Effector memory CD4-positive, alpha-beta T cell (primary cell): ENCODE measurements around the gene CCDC178.

Source experiments
- DNase-seq, 3 donors: peaks; one replicate each; pipeline ENCODE4 v3.0.0-alpha.2; 2020
- H3K27ac ChIP-seq: 2 replicates; pipeline ENCODE4 v1.7.0; 2013; ENCODE audit warnings: mild to moderate bottlenecking, low read length, moderate library complexity; ENCODE audit not compliant: insufficient read depth, poor library complexity, severe bottlenecking
- H3K27me3 ChIP-seq: replicated peaks from 2 replicates; pipeline ENCODE4 v1.7.0; 2013; ENCODE audit warnings: mild to moderate bottlenecking, low read length; ENCODE audit not compliant: insufficient read depth, control insufficient read depth, poor library complexity, severe bottlenecking
- H3K36me3 ChIP-seq: 2 replicates; pipeline ENCODE4 v1.7.0; 2013; ENCODE audit warnings: mild to moderate bottlenecking, low read length, moderate library complexity; ENCODE audit not compliant: control insufficient read depth, insufficient read depth
- H3K4me1 ChIP-seq: 2 replicates; pipeline ENCODE4 v1.7.0; 2013; ENCODE audit warnings: low read length, mild to moderate bottlenecking; ENCODE audit not compliant: control insufficient read depth, insufficient read depth, poor library complexity, severe bottlenecking
- H3K4me3 ChIP-seq: 2 replicates; pipeline ENCODE4 v1.7.0; 2013; ENCODE audit warnings: low read length, low read depth, mild to moderate bottlenecking; ENCODE audit not compliant: insufficient read depth, poor library complexity, severe bottlenecking
- H3K9me3 ChIP-seq: 2 replicates; pipeline ENCODE4 v1.7.0; 2013; ENCODE audit warnings: mild to moderate bottlenecking, low read length, moderate library complexity; ENCODE audit not compliant: control insufficient read depth

CCDC178 gene

DNA sequence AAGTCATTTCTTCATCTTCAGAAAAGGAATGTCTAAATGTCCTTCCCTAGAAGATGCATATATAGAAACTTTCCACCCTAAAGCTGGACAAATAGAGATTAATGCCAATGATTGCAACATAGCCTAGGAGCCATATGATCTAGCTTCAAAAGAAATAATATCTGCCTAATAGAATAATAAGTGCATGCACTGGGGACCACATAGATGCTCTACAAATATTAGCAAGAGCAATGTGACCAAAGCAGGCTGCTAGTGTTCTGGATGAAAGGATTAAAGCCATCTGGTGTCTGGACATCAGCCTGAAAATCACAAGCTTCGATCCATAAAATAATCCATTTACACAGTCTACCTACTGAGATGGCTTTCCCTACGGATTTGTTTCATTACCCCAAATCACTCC, 387.6 kb downstream of the CCDC178 start:
- Histone ChIP-seq H3K27me3 (no peaks in the 10 kb centered on the region), H3K36me3 (no peaks in the 10 kb centered on the region), H3K9me3 (no peaks in the 10 kb centered on the region), H3K4me1 (no peaks in the 10 kb centered on the region), H3K4me3 (no peak overlapping the region), H3K27ac (no peak overlapping the region)
- no peak for DNase-seq

DNA sequence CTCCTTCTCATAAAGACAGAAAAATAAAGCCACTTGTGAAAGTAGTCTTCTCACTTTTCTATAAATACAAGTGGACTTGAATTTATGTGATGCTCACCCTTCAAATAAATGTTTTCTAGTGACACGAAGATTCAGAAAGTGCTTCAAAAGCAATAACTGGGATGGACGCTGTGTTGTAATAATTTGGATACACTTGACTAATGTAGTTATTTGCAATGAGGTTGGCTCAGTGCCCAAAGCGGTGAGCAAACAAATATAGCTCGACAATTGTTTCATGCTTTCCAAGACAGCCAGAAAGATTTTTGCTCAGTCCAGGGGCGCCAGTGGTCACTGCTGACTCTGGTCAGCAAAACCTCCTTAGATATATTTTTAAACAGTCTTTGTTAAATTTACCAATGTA, 389.1 kb downstream of the CCDC178 start:
- no peak for DNase-seq
- Histone ChIP-seq H3K9me3 (no peaks in the 10 kb centered on the region), H3K4me1 (no peaks in the 10 kb centered on the region)

GRCh38 chr18:33040213-33040612, 400.3 kb downstream of the CCDC178 start:
- H3K4me3 ChIP-seq, result no peak overlapping the region
- H3K4me1 ChIP-seq, result no peaks in the 10 kb centered on the region
- no peak overlapping the region for H3K27ac ChIP-seq
- DNase-seq, result no peak
- no peaks in the 10 kb centered on the region for H3K9me3 ChIP-seq
- H3K27me3 ChIP-seq, result no peaks in the 10 kb centered on the region
- H3K36me3 ChIP-seq, result no peaks in the 10 kb centered on the region

More for the DNA sequence above, 389.1 kb downstream of the CCDC178 start:
- Histone ChIP-seq H3K4me3 (no peak overlapping the region), H3K27me3 (no peaks in the 10 kb centered on the region), H3K27ac (no peak overlapping the region), H3K36me3 (no peaks in the 10 kb centered on the region)

GRCh38 chr18:33034945-33035344, 405.6 kb downstream of the CCDC178 start:
- no peak overlapping the region for H3K27ac ChIP-seq
- no peaks in the 10 kb centered on the region for H3K4me1 ChIP-seq
- H3K27me3 ChIP-seq, result no peaks in the 10 kb centered on the region
- no peak overlapping the region for H3K4me3 ChIP-seq
- H3K9me3 ChIP-seq, result no peaks in the 10 kb centered on the region
- H3K36me3 ChIP-seq, result no peaks in the 10 kb centered on the region
- DNase-seq, result no peak

DNA sequence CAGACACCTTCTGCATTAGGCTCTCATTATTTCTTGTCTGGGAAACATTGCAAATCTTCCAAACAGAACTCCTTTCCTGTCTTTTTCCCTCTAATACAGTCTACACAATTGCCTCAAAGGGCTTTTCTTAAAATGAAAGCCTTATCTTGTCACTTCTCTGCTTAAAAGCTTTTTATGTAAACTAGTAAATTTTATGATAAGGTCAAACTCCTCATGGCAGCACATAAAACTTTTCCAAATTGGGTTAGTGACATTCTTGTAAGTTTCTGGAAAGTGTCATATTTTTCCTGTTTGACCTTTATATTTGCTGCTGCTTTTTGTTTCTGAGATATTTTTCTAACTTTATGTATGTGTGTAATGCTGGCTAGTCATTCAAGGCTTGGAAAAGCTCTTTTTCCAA, 406.3 kb downstream of the CCDC178 start:
- no peaks in the 10 kb centered on the region for H3K27me3 ChIP-seq
- H3K4me3 ChIP-seq, result no peak overlapping the region
- H3K36me3 ChIP-seq, result no peaks in the 10 kb centered on the region
- no peaks in the 10 kb centered on the region for H3K4me1 ChIP-seq
- H3K27ac ChIP-seq, result no peak overlapping the region
- no peak for DNase-seq
- H3K9me3 ChIP-seq, result no peaks in the 10 kb centered on the region

GRCh38 chr18:33022370-33022769, 418.2 kb downstream of the CCDC178 start:
- H3K9me3 ChIP-seq, result no peaks in the 10 kb centered on the region
- no peaks in the 10 kb centered on the region for H3K27me3 ChIP-seq
- no peaks in the 10 kb centered on the region for H3K36me3 ChIP-seq
- no peak for DNase-seq
- no peak overlapping the region for H3K27ac ChIP-seq
- H3K4me3 ChIP-seq, result no peak overlapping the region
- H3K4me1 ChIP-seq, result no peaks in the 10 kb centered on the region

- no peak overlapping the region for H3K27ac ChIP-seq
- no peaks in the 10 kb centered on the region for H3K36me3 ChIP-seq
- H3K4me3 ChIP-seq, result no peak overlapping the region
- H3K9me3 ChIP-seq, result no peaks in the 10 kb centered on the region
- no peaks in the 10 kb centered on the region for H3K4me1 ChIP-seq
- no peak for DNase-seq
- no peaks in the 10 kb centered on the region for H3K27me3 ChIP-seq
These were observed 419.6 kb downstream of the CCDC178 start for GRCh38 chr18:33020877-33021276.

DNA sequence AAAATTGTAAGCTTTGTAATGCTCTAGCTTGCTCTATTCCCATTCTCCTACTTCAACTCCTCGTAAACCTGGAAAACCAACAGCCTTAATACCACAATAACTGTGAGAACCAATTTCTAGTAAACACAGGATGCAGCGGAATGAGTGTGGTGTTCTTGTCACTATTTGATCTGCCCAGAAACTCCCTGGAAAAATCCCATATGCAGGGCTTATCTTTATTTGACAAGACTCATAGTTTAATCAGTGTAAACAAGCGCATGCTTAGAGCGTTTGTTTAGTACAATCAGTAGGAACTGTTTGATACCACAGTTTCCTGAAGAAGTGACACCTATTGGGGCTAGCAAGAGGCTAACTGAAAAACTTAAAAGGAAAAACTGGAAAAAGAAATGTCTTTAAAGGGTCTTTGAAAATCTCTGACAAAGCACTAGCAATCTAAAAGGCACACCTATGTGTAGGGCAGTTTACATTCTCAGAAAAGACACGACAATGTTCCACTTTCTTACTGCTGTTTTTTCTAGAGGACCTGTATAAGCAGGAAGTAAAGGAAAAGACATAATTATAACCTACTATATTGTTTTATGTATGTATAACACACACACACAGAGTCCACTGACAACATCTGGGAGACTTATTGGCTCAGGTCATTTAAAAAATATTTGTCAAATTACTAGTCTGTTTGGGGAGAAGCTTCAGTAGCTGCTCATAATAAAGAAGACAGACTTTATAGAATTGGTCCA, 426.3 kb downstream of the CCDC178 start:
- H3K9me3 ChIP-seq, result no peaks in the 10 kb centered on the region
- H3K27ac ChIP-seq, result no peak overlapping the region
- no peak for DNase-seq
- H3K4me1 ChIP-seq, result no peaks in the 10 kb centered on the region
- H3K36me3 ChIP-seq, result no peaks in the 10 kb centered on the region
- no peaks in the 10 kb centered on the region for H3K27me3 ChIP-seq
- no peak overlapping the region for H3K4me3 ChIP-seq

GRCh38 chr18:33010149-33010548, 430.4 kb downstream of the CCDC178 start:
- Histone ChIP-seq H3K27ac (no peak overlapping the region), H3K9me3 (no peaks in the 10 kb centered on the region), H3K4me3 (no peak overlapping the region), H3K27me3 (no peaks in the 10 kb centered on the region), H3K4me1 (no peaks in the 10 kb centered on the region), H3K36me3 (no peaks in the 10 kb centered on the region)
- no peak for DNase-seq

- no peak overlapping the region for H3K4me3 ChIP-seq
- no peak overlapping the region for H3K27ac ChIP-seq
- H3K9me3 ChIP-seq, result no peaks in the 10 kb centered on the region
- no peaks in the 10 kb centered on the region for H3K4me1 ChIP-seq
- no peaks in the 10 kb centered on the region for H3K36me3 ChIP-seq
- H3K27me3 ChIP-seq, result no peaks in the 10 kb centered on the region
- no peak for DNase-seq
These were observed 441.6 kb downstream of the CCDC178 start for GRCh38 chr18:32998921-32999320.
